Measurements from ENCODE around the gene DTNA.

Gene DTNA

DNA sequence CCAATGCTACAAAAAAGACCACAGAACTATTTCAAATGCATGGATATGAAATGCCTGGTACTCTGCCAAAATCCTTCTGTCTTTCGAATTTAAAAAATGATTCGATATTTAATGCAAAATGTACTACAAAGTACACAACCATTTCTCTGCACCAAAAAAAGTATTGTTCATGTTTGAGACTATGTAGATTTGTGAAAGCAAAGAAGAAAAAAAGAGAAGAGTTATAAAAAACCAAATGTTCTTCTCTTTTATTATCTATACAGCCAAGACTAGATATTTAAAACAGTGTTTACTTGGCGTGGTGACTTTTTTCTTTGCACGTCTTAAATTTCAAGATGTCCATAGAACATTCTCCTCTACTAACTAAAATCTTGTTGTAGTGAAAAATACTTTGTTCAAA, 89.2 kb downstream of the DTNA start:
- POLR2A ChIA-PET (ENCODE audit: low non-redundant PET) = no interaction called here
- no peak overlapping the region for H3K27ac ChIP-seq
- TF ChIP-seq, protein P1, sequence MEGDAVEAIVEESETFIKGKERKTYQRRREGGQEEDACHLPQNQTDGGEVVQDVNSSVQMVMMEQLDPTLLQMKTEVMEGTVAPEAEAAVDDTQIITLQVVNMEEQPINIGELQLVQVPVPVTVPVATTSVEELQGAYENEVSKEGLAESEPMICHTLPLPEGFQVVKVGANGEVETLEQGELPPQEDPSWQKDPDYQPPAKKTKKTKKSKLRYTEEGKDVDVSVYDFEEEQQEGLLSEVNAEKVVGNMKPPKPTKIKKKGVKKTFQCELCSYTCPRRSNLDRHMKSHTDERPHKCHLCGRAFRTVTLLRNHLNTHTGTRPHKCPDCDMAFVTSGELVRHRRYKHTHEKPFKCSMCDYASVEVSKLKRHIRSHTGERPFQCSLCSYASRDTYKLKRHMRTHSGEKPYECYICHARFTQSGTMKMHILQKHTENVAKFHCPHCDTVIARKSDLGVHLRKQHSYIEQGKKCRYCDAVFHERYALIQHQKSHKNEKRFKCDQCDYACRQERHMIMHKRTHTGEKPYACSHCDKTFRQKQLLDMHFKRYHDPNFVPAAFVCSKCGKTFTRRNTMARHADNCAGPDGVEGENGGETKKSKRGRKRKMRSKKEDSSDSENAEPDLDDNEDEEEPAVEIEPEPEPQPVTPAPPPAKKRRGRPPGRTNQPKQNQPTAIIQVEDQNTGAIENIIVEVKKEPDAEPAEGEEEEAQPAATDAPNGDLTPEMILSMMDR (conservative IDR thresholded peaks at IDR 0.05; ENCODE audit: low read depth) = no peak
- CTCF ChIA-PET = no interaction called here
- DNase-seq (ENCODE audit: low spot score) = no peak

DNA sequence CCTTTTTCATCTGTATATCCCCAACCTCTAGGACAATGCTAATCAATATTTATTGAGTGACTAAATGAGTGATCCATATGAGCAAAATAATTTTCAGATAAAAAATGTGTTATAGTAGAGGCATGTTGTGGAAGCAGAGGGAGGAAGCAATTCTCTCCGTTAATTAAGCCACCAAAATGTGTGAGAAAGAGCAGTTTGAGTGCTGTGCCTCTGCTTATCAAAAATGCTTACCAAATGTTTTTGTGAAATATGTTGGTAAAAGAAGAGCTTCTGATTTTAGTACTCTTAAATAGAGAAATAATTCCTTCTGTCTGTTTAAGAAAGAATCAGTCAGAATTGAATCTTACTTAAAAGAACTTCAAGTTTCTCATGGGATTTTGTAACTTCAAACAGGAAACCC, 90.3 kb downstream of the DTNA start:
- ChIA-PET POLR2A (ENCODE audit: low non-redundant PET) (no interaction called here), CTCF (no interaction called here)
- TF ChIP-seq, protein P1 (conservative IDR thresholded peaks at IDR 0.05; ENCODE audit: low read depth) = no peak
- no peak for DNase-seq (ENCODE audit: low spot score)
- H3K27ac ChIP-seq = no peak overlapping the region

DNA sequence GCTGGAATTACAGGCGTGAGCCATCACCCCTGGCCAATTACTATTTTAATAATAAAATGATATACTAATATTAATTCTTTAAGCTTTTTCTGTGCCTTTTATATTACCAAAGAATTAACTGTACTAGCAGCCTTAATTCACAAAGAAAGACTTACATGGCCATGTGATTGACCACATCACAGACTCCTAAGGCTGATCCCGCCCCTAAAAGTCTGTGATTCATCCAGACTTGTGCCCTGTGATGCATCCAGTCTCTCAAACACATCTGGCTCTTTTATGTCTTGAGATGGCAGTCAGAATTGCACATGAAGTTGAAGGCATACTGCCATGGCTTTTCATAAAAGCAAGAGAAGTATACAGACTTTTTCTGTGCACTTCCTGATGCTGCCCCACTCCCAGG, 91.7 kb downstream of the DTNA start:
- POLR2A ChIA-PET (ENCODE audit: low non-redundant PET) = no interaction called here
- CTCF ChIA-PET = interaction anchor here (0.7 kb wide), 1 partner anchor 13 kb away, joined by 4 read pairs; no protein-coding TSS in a partner anchor
- peak; percentile 3 for DNase-seq (ENCODE audit: low spot score)
- H3K27ac ChIP-seq = no peak overlapping the region
- TF ChIP-seq, protein P1 (conservative IDR thresholded peaks at IDR 0.05; ENCODE audit: low read depth) = no peak

DNA sequence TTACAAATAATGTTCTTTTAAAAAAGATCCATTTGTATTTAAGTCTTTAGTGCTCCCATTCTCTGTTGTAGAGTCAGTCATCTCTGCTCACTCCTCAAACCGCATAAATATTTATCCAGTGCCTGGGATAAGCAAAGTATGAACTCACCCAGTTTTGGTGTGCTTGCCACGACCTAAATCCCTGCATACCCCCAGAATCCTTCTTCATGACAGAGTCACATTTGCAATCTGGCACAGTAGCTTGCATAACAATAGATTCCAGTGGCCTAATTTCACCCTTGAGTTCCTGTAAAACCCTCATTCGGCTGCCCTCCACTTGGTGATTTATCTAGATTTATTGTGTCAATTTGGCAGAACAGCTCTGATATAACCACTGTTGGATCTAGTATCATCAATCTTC, 92.9 kb downstream of the DTNA start:
- DNase-seq (ENCODE audit: low spot score) = no peak
- H3K27ac ChIP-seq = no peak overlapping the region
- POLR2A ChIA-PET (ENCODE audit: low non-redundant PET) = no interaction called here
- TF ChIP-seq, protein P1 (conservative IDR thresholded peaks at IDR 0.05; ENCODE audit: low read depth) = no peak
- CTCF ChIA-PET = no interaction called here

DNA sequence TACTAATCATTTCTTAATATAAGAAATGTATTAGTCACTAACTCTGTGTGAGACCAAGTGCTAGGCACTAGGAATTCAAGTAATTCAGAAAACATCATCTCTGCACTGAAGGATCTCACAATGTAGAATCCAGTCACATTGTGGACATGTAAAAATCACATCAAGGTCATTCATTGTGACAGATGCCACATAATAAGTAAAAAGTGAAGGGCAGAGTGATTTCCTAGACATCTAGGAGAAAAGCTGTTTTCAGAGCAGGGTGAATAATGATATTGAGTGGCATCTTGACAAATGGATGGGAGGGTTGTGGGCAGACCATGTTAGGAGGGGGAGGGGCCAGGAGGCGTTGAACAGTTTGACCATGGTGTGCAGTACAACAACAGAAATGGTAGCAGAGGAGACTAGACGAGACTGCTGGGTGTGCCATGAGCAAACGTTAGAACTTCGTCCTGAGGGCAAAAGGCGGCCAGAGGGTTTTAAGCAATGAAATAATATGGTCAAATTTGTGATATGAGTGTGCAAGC, 93.8 kb downstream of the DTNA start:
- ChIA-PET POLR2A (ENCODE audit: low non-redundant PET) (no interaction called here), CTCF (interaction anchor here (0.7 kb wide), 1 partner anchor 792 kb away, joined by 3 read pairs; no protein-coding TSS in a partner anchor)
- no peak overlapping the region for H3K27ac ChIP-seq
- DNase-seq (ENCODE audit: low spot score) = no peak
- TF ChIP-seq, protein P1 (conservative IDR thresholded peaks at IDR 0.05; ENCODE audit: low read depth) = no peak

DNA sequence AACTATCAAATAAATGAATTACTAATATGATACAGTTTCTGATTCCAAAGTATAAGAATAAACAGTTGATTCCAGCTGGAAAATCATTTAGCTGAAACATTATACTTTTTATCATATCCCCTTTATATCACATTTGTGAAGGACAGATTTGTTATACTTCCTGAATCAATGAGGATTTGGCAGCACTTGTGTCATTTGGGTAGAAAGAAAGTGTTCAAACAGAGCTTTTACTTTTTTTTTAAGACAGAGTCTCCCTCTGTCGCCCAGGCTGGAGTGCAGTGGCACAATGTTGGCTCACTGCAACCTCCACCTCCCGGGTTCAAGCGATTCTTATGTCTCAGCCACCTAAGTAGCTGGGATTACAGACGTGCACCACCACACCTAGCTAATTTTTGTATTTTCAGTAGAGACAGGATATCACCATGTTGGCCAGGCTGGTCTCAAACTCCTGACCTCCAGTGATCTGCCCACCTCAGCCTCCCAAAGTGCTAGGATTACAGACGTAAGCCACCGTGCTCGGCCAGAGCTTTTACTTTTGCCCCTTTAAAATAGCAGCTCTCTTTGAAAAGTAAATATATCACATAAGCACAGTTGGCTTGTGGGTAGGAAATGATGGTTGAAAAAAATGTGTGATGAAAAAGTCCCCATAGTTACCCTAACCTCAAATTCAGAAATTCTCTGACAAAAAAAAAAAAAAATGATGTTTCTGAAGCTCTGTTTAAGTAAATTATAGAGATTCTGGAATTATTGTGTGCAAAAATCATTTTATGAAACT, 95.2 kb downstream of the DTNA start:
- TF ChIP-seq, protein P1 (conservative IDR thresholded peaks at IDR 0.05; ENCODE audit: low read depth) = no peak
- H3K27ac ChIP-seq = no peak overlapping the region
- CTCF ChIA-PET = interaction anchor here (0.6 kb wide), 1 partner anchor 267 kb away, joined by 3 read pairs; no protein-coding TSS in a partner anchor
- no peak for DNase-seq (ENCODE audit: low spot score)
- POLR2A ChIA-PET (ENCODE audit: low non-redundant PET) = no interaction called here

Measured in RWPE1 (cell line).